ENCODE measurements around the gene DNAJC13. TPM values are rescaled to one million over a fixed set of nuclear protein-coding genes. Genes with fewer than 3 reads are reported as not detected.
"Not testable (repeated sequence)": the region's sequence is repeated elsewhere in the genome, so short reads cannot be mapped to it uniquely, and the experiment has no call there.

Gene DNAJC13
- total RNA-seq (10 to 100 TPM; 49.6 to 78.4 (median 53.7) TPM), polyA plus RNA-seq (1 to 10 TPM; 5.6 to 7.3 (median 6.0) TPM)
- long read RNA-seq, donor 1, partial matches to known transcripts, result 18 of 18 reads
- long read RNA-seq, donor 1, other reads (novel, unspliced or antisense), result 0 of 18 reads
- long read RNA-seq, donor 2, result 0 reads

DNA sequence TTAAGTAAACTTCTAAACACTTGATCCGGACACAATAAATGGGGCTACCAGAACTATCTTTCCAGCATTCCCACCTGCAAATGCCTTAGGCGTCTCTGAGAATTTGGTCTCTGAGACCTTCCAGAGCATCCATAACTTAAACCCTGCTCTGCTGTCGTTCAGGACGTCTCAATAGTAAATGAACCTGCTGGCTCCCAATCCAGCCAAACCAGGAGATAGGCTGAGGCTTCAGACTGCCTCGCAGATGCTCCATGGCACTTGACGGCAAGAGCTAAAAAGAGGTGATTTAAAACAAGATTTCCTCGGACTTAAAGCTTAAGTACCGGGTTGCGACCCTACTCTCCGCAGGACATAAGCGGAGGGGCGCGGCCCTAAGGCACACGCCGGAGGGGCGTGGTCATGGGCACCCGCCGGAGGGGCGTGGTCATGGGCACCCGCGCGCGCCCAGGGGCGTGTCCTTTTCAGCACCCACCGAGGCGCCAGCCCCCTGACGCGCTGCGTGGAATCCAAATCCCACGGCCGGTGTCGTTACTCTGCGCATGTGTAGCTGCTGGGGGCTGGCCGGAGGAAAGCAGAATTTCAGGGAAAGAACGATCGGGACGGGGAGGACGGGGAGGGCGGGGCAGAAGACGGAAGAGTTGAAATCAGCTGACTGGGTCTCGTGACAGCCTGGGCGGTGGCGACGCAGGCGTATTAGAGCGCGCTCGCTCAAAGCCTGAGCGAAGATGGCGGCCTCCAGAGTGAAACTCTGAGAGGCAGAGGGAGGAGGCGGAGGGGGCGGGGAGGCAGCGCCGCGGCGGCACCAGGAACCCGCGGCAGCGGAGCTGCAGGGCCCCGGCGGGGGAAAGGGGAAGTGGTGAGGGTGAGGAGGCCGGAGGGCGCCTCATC, at the start of gene DNAJC13:
DNAJC13 (plus strand) TSS at position 696 of the 888 bp plus-strand sequence. CDS start 17,049 bp downstream, outside the sequence.
- H3K4me1 ChIP-seq, result peaks cover 8 to 50% (median 37%) of the 10 kb centered on the region in 6 donors
- peaks cover 0 to 18% (median 0%) of the 10 kb centered on the region in 6 donors for H3K36me3 ChIP-seq
- TF ChIP-seq CTCF (IDR thresholded peaks at IDR 0.05 in 8 of 11, conservative IDR thresholded peaks at IDR 0.05 in 3 of 11), result peak in 2 of 11 experiments; percentile 6 to 16
- peak; percentile 87 to 94 (median 92) for TF ChIP-seq POLR2AphosphoS5 (IDR thresholded peaks at IDR 0.05)
- TF ChIP-seq POLR2A (IDR thresholded peaks at IDR 0.05), result peak in 1 of 3 donors; percentile 49
- WGBS, 5 donors, result 1 to 2% (median 2%) methylated on average over 57 to 63 of the region's 63 CpGs
- no peaks in the 10 kb centered on the region for H3K9me3 ChIP-seq
- peak; percentile 98 for DNase-seq
- peak within 1 kb of the TSS; percentile 90 to 96 (median 94) for H3K27ac ChIP-seq
- intact Hi-C loops (cut with DNase I; ENCODE audit: low total_unique reads), result no loop called here
- no peaks in the 10 kb centered on the region for H3K27me3 ChIP-seq (replicated peaks in 1 of 7)
- peak within 1 kb of the TSS; percentile 86 to 100 (median 96) for H3K4me3 ChIP-seq

DNA sequence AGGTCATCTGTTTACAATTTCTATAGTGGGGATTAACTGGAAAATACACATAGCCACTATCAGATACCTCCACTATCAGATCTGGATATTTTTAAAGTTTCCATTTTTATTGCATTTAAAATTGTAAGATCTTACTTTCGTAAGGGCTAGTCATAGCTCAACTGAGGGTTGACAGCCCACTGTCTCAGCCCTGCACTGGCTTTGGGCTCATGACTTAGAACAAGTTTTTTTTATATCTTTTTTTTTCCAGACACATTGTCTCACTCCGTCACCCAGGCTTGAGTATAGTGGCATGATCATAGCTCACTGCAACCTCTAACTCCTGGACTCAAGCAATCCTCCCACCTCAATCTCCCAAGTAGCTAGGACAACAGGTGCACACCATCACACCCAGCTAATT, 48.8 kb upstream of the DNAJC13 start:
- intact Hi-C loops (cut with DNase I; ENCODE audit: low total_unique reads), result no loop called here
- no peak overlapping the region for H3K4me3 ChIP-seq
- no peaks in the 10 kb centered on the region for H3K4me1 ChIP-seq
- no peak overlapping the region for H3K27ac ChIP-seq
- no peak for DNase-seq
- H3K9me3 ChIP-seq, result peaks cover 0 to 4% (median 0%) of the 10 kb centered on the region in 8 donors
- H3K36me3 ChIP-seq, result peaks cover 0 to 23% (median 0%) of the 10 kb centered on the region in 6 donors
- TF ChIP-seq POLR2AphosphoS5 (IDR thresholded peaks at IDR 0.05), result no peak
- no peak for TF ChIP-seq POLR2A (IDR thresholded peaks at IDR 0.05)
- no peak for TF ChIP-seq CTCF (IDR thresholded peaks at IDR 0.05 in 8 of 11, conservative IDR thresholded peaks at IDR 0.05 in 3 of 11)
- WGBS, 5 donors, result 84 to 95% (median 88%) methylated on average over 2 of the region's 2 CpGs
- no peaks in the 10 kb centered on the region for H3K27me3 ChIP-seq (replicated peaks in 1 of 7)

DNA sequence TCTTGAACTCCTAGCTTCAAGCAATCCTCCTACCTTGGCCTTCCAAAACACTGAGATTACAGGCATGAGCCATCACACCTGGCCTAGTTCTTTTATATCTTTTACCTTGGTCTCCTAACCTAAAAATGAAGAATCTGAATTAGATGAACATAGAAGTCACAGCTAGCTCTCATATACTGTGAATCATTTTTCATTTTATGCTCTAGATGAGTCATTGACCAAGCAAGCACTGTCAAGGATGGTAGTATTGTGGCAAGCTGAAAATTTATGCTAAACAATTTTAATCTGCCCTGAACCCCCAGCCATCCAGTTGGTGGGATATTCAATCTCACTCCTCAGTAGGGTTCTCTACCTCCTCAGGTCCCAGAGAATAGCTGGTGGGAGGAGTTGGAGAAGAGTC, 48.3 kb upstream of the DNAJC13 start:
- Histone ChIP-seq H3K4me3 (no peak overlapping the region), H3K27me3 (replicated peaks in 1 of 7) (no peaks in the 10 kb centered on the region), H3K36me3 (peaks cover 0 to 23% (median 0%) of the 10 kb centered on the region in 6 donors), H3K4me1 (no peaks in the 10 kb centered on the region), H3K9me3 (peaks cover 0 to 4% (median 0%) of the 10 kb centered on the region in 8 donors), H3K27ac (no peak overlapping the region)
- intact Hi-C loops (cut with DNase I; ENCODE audit: low total_unique reads), result no loop called here
- TF ChIP-seq POLR2A (IDR thresholded peaks at IDR 0.05) (no peak), CTCF (IDR thresholded peaks at IDR 0.05 in 8 of 11, conservative IDR thresholded peaks at IDR 0.05 in 3 of 11) (no peak), POLR2AphosphoS5 (IDR thresholded peaks at IDR 0.05) (no peak)
- DNase-seq, result no peak

GRCh38 chr3:132376945-132377354, 40.4 kb upstream of the DNAJC13 start:
- DNase-seq; H3K4me1 ChIP-seq; H3K27ac ChIP-seq; H3K36me3 ChIP-seq; intact Hi-C loops (cut with DNase I; ENCODE audit: low total_unique reads); H3K9me3 ChIP-seq: not testable (repeated sequence)
- Histone ChIP-seq H3K4me3 (peak overlapping the region in 1 of 8 donors; percentile 27), H3K27me3 (replicated peaks in 1 of 7) (peaks cover 0 to 28% (median 0%) of the 10 kb centered on the region in 7 donors)
- WGBS, 5 donors, result 85 to 94% (median 92%) methylated on average over 20 to 25 of the region's 25 CpGs
